Amygdala (tissue), 56 donors: Measurements from ENCODE around the gene PTGS1.
"Not testable (repeated sequence)": the region's sequence is repeated elsewhere in the genome, so short reads cannot be mapped to it uniquely, and the experiment has no call there.

Experiments used
- DNase-seq, 56 donors: peaks; one replicate each; lab custom pipeline; 2025; lab: John Stamatoyannopoulos, UW

The PTGS1 gene

GRCh38 chr9:122370869-122371755 is at the start of gene PTGS1:
Gene PTGS1, plus strand, starts transcription at chr9:122371024. Its CDS starts 61 bp downstream, at chr9:122371085.
- peak in 1 of 56 donors; percentile 12 for DNase-seq

- peak in 1 of 56 donors; percentile 11 for DNase-seq
Observed at GRCh38 chr9:122322553-122322952, 48.3 kb upstream of the PTGS1 start.

- DNase-seq, result not testable (repeated sequence)
Observed at GRCh38 chr9:122324665-122325064, 46.2 kb upstream of the PTGS1 start.

DNA sequence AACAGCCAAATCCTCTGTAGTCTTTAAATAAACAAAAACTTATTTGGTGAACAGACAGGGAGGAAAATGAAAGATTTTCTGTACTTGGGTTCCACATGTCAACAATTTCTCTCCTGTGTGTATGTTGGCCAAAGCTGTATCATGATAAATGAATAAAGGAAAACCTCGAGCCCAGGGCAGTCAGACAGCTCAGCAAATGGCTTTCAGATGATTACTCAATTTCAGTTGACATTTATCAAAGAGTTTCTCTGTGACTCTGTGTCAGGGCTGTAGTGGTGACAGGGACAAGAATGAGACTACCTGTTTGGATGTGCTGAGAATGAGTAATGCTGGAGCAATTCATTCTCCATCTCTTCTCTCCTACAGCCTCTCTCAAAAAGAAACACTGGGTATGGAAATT is 45.7 kb upstream of the PTGS1 start:
- DNase-seq, result no peak

GRCh38 chr9:122327175-122327574 is 43.6 kb upstream of the PTGS1 start:
- DNase-seq, result no peak

GRCh38 chr9:122329597-122329996 is 41.2 kb upstream of the PTGS1 start:
- DNase-seq, result no peak

DNA sequence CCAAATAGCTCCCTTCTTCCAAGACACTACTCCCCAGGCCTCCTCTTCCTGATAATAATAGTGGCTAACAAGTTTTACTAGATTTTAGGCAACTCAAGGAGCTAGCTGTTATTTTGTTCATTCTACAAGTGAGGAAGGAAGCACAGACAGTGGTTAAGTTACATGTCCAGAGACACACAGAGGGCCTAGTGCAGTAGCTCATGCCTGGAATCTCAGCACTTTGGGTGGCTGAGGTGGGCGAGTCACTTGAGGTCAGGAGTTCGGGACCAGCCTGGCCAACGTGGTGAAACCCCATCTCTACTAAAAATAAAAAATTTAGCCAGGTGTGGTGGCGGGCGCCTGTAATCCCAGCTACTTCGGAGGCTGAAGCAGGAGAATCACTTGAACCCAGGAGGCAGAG is 40.4 kb upstream of the PTGS1 start:
- DNase-seq, result not testable (repeated sequence)

GRCh38 chr9:122331523-122331927 is 39.3 kb upstream of the PTGS1 start:
- no peak for DNase-seq

DNA sequence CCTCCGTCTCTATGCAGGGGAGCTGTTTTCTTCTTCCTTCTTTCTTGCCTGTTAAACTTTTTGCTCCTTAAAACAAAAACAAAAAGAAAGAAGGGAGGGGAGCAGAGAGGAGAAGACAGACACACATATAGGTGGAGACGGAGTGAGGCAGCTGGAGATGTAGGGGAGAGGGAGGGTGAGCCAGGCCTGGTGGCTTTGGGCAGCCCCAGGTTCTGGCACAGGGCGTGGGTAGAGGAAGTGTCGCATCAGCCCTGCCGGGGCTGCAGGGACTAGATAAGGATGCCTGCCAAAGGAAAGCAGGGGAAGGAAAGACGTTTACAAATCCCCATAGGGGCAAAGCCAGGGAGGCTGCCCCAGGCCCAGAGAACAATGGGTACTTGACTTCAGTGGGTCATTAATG is 38.7 kb upstream of the PTGS1 start:
- DNase-seq, result no peak

- DNase-seq, result no peak
Observed at GRCh38 chr9:122332644-122333043, 38.2 kb upstream of the PTGS1 start.

GRCh38 chr9:122333169-122333808 is 37.5 kb upstream of the PTGS1 start:
- DNase-seq, result no peak

- no peak for DNase-seq
Observed at GRCh38 chr9:122334916-122335315, 35.9 kb upstream of the PTGS1 start.

- DNase-seq, result no peak
Observed at GRCh38 chr9:122336189-122336588, 34.6 kb upstream of the PTGS1 start.

- peak in 1 of 56 donors; percentile 9 for DNase-seq
Observed at GRCh38 chr9:122336866-122337555, 33.8 kb upstream of the PTGS1 start.

GRCh38 chr9:122337556-122337929 is 33.3 kb upstream of the PTGS1 start:
- DNase-seq, result no peak

- no peak for DNase-seq
Observed at GRCh38 chr9:122338536-122338935, 32.3 kb upstream of the PTGS1 start.

DNA sequence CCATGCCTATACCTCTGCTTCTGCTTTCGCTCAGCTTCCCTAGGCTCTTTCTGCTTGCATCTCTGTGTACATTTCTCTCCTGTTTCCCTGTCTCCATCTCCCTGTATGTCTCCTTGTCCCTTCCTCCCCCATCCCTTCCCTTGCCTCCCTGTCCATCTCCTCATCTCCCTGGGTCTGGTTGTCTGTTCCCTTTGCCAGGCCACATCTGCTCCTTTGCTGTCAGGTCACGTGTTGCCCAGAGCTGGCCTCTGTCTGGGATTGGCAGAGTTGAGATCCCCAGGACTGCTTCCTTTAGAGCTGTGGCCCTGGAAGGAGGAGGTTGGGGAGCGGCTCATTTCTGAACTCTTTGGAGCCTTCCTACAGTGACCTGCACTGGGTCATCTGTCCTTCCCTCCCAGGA is 31.8 kb upstream of the PTGS1 start:
- DNase-seq, result peak in 10 of 56 donors; percentile 11 to 55 (median 29)

GRCh38 chr9:122339579-122339978 is 31.2 kb upstream of the PTGS1 start:
- no peak for DNase-seq

GRCh38 chr9:122340161-122340560 is 30.7 kb upstream of the PTGS1 start:
- no peak for DNase-seq

GRCh38 chr9:122342323-122343050 is 28.3 kb upstream of the PTGS1 start:
- DNase-seq, result no peak
